Activated CD4-positive, CD25-positive, alpha-beta regulatory T cell (primary cell): Measurements from ENCODE around the gene ZNF429.
"Not testable (repeated sequence)": the region's sequence is repeated elsewhere in the genome, so short reads cannot be mapped to it uniquely, and the experiment has no call there.

Experiments used
- DNase-seq, 4 experiments: peaks; one replicate each; lab custom pipeline; 2025; lab: John Stamatoyannopoulos, UW

Gene ZNF429

DNA sequence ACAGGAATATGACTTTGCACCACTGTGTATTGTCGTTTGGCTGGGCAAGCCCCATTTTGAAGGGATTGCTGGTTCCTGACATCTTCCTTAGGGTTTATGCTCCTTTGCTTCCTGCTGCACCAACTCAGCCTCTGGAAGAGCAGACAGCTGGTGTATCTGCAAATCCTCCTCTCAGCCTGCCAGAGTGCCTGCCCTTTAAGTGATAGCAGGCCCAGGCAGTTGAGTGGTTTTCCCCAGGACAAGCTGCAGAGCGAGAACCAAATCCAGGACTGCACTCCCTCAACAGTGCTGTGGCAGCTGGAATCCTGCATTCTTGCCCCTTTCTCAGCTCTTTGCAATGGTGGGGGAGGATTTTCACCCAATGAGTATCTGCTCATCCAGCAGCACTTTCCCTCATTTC, 85.5 kb downstream of the ZNF429 start:
- no peak for DNase-seq

DNA sequence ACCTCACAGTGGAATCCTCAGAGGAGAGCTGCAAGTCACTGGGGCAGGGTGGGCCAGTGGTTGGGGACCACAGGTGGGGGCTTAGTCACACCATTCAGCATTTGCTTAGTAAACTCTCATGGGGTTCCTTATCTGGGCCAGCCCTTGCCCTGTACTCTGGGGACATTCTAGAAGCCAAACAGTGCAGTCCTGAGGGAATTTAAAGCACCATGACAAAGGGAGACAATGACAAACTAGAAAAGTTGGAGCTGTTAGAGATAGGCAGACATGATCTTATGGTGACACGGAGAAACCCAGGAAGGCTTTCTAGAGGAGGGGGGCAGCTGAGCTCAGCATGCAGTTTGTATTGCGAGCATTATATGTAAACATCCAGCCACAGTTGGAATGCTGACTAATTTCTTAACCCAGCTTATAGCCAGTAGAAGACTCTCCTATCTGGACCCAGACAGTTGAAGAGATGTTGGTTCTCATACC, 87.6 kb downstream of the ZNF429 start:
- no peak for DNase-seq

DNA sequence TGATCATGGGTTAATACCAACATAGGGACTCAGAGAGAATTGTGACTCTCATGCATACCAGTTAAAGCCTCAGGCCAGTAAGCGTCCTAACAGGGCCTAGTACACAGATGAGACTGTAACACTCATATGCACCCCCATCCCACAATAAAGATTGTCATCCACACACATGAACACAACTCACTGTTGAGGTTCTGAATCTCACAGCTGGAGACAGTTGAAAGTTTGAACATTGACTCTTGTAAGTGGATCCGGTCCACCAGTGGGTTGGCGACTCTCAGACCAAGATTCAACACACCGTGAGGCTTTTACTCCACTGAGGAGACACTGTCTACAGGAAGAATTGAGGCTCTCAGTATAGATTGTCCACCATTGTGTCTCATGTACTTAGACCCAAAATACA, 88.1 kb downstream of the ZNF429 start:
- no peak for DNase-seq

DNA sequence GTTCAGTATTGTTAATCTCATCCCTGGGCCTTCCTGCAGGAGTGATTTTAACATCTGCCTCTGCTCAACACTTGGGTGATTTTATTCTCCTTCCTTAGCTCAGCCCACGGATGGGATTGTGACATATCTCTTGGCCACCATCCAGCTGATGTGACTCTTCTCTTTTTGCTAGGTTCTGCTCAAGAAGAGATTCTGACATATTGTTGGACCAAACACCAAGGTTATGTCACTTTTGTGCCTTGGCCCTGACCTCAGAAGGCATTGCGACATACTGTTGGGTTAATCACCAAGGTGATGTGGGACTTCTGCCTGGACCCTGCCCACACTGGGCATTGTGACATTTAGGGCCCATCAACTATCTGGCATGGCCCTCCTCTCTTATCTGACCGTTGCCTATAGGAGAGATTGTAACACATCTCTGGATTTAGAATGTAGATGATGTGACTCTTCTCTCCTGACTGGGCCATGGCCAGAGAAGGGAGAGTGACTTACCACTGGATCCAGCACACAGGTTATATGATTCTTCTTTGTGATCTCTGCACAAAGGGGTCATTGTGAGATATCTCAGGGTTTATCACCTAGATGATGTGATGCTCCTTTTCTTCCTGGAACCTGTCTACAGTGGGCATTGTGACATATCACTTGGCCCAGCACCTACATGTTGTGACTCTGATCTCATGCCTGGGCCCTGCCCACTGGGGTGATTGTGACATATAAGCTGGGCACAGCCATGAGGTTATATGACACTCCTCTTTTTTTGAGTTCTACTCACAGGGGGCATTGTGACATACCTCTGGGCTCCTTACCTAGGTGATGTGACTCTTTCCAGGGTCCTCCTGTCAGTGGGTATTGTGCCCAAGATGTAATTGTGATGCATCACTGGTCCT, 88.8 kb downstream of the ZNF429 start:
- no peak for DNase-seq

DNA sequence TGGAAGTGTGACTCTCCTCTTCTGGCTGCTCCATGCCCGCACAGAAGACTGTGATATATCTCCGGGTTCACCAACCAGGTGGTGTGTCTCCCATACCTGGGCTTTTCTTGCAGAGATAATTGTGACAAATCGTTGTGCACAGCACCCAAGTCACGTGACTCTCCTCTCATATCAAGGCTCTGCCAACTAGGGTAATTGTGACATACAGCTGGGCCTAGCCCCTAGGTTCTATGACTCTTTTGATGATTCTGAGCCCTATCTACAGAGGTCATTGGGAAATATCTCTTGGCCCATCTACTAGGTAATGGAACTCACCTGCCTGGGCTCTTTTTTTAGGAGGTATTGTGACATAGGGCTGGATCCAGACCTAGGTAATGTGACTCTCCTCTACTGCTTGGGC, 89.8 kb downstream of the ZNF429 start:
- no peak for DNase-seq

DNA sequence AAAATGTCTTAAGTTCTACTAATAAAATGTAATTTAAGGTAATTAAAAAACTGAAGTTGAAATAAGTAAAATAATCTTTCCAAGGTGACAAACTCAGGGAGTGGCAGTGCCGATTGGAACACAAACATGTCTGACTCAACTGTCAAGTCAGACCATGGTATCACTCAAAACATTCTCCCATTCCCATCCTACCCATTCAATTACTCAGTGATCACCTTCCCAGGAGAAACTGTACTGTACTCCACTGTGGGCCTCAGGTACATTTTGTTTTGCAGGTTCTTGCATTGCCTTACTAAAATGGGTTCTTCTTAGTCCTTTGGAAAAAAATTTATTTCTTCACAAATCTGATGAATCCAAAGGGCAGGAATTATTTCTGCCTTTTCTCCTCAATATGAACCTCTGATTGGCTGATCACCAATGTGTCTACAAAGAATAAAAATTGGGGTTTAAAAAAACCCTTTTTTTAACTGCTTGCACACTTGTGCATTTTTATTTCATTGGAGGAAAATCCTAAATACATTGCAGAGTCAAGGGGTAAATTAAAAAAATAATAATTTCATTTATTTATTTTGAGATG, 96.8 kb downstream of the ZNF429 start:
- DNase-seq: no peak

DNA sequence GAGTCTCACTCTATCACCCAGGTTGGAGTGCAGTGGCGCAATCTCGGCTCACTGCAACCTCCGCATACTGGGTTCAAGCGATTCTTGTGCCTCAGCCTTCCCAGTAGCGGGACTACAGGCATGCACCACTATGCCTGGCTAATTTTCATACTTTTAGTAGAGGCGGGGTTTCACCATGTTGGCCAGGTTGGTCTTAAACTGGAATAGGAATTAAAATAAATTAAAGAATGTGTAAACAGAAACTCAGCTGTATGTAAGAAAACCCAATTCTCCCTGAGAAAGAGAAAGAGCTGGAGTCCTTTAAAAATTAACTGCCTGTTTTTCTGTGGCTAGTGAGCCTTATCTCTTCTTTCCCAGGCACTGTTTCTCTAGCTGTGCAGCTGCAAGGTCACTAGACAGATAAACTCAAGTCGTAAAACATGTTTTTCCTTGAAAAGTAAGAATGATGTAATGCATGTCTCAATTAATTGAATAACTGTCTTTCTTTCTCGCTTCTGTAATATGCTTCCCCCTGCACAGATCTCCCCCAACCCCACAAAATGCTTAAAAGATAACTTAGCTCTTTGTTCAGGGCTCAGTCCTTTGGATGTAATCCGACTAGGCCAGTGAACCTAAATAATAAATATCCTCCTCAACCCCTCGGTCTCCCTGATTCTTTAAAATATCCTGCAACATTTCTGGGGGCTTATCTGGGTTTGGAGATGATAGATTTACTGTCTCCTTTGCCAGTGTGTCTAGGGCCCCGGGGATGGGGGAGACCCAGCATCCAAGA, 97.4 kb downstream of the ZNF429 start:
- not testable (repeated sequence) for DNase-seq

DNA sequence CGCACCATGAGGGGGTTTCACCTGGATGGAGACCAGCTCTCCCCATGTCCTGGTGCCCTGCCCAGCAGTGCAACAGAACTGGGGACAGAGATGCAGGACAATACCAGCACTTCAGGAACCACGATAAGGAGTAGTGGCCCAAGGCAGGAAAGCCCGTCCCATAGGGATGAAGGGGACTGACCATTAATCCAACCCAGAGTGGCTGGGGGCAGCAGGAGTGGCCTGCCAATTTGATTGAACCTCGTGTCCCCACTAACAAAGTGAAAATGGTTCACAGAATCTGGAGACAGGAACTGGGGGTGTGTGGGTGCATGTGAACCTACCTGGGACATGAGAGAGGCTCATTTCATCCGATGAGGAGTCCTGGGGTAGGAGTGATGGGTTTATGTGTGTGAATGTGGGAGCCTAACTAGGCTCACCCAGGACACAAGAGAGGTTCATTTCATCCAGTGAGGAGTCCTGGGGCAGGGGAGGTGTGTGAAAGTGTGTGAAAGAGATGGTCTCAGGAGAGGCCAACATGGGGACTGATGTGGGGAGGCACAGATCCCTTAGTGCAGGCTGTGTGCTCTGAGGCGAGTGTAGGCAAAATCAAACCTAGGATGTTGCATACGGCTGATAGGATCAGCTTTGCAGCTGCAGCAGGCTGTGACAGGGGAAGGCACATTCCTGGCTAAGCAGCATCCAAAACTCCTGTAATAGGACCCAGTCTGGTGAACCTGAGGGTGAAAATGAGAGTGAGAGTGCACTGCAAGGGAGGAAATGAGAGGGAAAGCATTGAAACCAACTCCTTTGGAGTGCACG, 98.2 kb downstream of the ZNF429 start:
- no peak for DNase-seq

DNA sequence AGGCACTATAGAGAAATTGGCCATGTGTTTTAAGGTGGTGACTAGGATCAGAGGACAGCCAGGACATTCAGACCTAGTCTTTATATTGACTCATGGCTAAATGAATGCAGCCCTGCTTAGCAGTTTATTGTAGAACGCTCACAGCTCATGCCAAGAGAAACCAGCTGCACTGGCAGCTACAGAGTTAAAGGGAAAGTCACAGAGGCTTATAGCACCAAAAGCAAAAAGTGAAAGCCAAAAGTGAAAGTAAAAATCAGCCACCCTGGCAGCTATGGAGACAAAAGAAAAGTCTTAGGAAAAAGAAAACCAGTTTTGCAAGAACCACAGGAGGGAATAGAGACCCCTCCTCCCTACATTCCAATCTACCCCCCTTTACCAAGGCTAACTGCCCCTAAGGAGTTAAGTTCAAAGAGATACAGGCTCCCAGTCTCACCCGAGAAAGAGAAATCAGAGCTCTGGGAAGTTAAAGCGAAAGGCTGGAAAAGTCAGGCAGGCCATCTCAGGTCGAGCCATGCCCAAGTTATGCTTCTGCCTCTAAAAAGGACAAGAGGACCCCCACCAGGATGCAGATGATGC, 99.0 kb downstream of the ZNF429 start:
- DNase-seq: no peak
